ENCODE measurements around the gene MATK.

MATK gene

DNA sequence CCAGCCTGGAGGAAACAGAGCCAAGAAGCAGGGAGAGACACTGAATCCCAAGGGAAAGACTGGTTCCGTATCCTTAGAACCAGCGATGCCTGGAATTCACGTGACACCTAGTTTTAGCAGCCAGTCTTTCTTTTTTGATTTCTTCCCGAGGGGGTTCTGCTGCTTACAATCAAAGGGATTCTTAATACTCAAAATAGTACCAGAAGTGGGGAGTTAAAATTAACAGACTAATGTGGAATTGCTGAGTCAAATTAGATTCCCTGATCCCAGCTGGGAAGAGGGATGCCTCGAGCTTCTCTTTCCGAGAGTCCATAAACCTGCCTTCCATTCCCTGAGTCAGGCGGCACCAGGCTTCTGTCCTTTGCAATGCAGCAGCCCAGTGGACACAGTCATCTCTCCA is 4.8 kb upstream of the MATK start:
- FAIRE-seq (no peak), DNase-seq (ENCODE audit: low spot score) (no peak)

DNA sequence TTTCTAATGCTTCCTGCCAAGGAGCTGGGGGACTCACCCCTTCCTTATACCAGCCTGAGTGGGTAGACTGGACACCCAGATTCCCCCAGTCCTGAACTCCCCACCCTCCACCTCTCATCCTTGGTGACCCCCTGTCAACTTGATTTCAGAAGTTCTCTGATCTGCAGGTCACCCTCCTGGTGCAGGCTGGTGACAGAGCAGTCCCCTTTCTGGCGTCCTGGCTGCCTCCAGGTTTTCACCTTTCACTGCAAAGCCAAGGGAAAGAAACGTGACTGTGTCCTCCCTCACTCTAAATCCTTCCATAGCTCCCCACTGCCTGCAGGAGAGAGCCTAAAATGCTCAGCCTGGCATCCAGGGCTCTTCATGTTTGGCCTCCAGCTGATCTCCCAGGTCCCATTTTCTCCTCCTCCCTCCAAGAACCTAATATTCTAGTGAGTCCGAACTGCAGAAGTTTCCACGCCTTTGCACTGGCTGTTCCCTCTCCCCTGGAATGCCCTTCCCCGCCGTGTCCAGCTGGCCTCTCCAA is 4.1 kb upstream of the MATK start:
- FAIRE-seq (no peak), DNase-seq (ENCODE audit: low spot score) (no peak)

DNA sequence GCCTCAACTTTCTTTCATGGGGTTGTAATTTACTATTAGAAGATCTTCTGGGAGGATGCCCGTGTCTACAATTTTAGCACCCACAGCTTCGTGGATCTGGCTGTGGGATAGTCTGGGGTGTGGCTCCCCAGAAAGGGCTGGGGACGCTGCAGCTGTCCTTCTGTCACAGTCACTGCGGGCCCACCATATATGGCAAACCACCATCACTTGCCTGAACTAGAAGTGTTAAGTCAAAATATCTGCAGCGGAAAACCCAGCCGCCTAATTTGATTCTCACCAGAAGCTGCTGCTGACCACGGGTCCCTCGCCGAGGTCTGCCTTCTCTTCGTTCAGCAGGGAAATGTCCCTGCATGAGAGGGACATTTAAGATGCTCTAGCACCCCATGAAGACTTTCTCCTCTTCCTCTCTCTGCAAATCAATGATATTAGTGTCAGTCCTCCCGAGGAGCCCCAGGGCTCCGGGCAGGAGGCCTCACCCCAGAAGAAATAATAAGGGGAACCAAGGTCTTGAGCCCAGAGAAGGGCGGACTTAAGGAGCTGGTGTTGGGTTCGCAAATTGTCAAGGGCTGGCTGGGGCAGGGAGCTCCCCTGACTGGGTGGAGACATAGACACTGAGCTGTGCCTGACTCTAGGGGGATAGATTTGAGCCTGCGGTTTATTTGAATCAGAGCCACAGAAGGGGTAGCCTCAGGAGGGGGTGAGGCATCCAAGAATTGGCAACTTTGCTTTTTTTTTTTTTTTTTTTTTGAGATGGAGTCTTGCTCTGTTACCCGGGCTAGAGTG is 3.0 kb upstream of the MATK start:
- FAIRE-seq = no peak
- no peak for DNase-seq (ENCODE audit: low spot score)

DNA sequence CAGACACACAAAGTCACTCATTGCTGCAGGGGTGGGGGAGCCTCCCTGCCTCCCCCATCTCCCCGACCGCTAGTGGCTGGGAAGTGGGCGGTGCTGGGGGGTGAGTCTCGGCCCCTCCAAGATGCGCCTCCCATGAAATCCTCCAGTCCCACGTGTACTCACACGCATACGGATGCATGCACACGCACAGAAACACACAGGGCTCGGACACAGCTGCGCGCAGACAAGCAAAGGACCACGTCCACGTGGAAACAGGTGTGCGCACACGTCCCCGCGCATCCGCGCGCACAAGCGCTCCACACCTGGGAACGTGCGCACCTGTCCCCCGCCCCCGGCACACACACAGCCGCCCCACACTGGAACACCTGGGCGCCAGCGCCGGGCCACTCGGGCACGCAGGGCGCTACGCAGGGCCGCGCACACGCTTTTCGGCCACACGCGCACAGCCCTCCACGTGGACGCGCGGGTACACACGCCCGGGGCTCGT is 687 bp downstream of the MATK start:
- DNase-seq (ENCODE audit: low spot score) (no peak), FAIRE-seq (no peak)

DNA sequence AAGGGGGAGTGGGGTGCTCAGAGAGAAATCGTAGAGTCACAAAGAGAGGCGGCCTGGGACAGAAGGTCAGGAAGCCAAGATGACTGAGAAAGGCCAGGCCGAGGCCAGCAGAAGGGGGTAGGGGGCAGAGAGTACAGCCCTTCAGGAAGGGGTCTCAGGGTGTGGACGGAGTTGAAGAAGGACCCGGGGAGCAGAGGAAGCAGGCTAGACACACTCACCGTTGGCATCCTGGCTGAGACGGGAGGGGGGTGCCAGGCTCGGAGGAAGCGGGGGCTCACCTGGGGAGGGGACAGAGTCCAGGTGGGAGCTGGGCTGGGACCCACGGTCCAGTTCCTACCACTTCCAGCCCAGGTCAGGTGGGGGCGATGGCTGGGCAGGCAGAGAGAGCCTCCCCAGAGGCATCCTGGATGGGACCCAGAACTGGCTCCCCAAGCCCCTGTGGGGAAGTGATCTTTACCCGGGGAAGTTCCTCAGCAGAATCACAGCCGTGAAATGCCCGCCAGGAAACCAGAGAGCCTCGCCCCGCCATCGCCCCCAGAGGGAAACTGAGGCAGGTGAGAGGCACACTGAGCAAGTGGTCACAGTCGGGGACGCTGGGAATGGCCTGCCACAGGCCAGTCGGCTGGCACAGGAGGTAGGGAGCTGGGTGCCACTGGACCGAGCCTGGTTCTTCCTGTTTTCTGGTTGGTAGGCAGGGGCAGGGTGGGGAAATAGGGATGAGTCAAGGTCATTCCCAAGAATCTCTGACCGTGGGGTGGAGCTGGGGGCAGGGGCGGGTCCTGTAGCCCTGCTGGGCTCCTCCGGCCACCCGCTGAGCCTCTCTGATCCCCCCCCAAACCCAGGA is 1.4 kb downstream of the MATK start:
- no peak for FAIRE-seq
- no peak for DNase-seq (ENCODE audit: low spot score)

DNA sequence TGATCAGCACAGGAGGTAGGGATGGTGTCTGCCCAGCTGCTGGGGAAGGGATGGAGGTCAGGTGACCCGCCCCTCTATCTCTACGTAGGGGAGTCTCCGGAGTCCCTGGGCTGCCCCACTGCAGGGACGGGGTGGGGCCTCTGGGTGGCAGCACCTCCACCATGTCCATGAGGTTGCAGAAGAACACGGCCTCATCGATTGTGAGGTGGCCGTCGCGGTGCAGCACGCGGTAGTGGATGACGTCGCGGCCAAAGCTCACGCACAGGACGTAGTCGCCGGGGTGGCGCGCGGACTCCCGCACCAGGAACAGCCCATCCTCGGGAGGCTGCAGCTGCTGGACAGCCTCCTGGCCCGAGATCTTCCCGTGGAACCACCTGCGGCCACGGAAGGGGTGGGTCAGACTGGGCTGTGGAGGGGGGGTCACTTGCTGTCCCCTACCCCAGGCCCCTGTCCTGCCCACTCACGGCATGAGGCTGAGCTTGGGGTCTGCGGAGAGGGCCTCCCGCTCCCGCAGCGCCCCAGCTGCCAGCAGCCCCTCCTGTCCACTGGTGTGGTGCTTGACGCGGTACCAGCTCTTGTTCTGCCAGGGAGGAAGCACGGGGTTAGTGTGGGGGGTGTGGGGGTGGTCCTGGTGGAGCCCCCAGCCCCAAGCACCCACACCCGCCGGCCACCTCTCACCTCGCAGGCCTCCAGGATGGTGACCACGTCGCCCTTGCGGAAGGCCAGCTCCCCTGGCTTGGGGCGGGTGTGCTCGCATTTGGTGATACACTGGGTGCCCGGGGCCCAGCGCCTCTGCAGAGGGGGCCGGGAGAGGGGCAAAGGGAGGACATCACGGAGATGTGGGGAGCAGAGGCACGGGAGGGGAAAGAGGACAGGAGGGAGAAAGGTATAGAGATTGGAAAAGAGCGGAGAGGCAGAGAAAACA is 2.3 kb downstream of the MATK start:
- FAIRE-seq (no peak), DNase-seq (ENCODE audit: low spot score) (no peak)

DNA sequence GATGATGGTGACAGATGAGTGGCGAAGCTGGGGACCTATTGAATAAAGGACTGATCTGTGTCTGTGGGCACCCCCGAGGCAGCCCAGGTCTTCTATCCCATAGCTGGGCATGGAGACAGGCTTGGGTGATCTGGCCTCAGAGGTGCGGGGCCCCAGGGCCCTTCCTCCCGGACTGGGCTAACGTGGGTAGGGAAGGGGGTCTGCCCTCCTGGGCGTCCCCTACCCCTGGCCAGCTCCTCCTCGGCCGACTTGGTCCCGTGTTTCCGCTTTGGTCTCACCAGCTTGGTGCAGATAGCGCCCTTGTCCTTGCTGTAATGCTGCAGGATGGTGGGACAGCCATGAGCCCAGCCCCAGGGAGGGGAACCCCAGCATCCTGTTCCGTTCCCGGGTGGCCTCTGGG is 3.3 kb downstream of the MATK start:
- FAIRE-seq (no peak), DNase-seq (ENCODE audit: low spot score) (no peak)

DNA sequence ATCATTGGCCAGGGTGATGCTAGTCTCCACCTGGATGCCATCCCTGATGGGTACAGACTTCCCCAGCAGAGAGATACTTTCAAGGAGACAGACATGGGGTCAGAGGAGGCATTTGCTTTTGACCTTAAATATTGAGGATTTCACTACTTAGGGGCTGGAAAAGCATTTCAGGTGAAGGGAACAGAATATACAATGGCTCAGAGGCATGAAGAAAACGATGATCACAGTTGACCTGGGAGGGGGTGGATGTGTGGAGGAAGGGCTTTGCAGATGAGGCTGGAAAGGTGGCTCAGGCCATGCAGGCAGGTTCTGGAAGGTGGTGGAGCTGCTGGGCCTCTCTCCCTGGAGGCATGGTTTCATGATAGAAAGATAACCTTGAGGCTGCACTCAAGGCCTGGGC is 3.9 kb downstream of the MATK start:
- DNase-seq (ENCODE audit: low spot score) (no peak), FAIRE-seq (no peak)

DNA sequence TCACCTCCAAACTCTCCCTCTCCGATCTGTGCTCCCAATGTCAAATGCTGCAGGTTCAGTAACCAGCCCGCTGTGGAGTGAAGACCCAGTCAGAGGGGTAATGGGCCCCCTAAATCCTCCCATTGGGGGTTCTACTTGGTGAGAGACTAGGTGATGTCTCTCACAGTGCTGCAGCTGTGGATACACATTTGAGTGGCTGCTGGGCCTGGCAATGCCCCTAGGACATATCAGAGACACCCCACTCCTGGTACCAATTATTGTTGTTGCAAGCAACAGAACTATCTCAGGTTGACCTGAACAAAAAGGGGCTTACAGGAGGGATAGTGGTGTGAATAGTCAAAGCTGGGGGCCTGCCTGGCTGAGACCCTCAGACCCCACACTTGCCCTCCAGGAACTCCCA is 4.6 kb downstream of the MATK start:
- DNase-seq (ENCODE audit: low spot score) = no peak
- no peak for FAIRE-seq

DNA sequence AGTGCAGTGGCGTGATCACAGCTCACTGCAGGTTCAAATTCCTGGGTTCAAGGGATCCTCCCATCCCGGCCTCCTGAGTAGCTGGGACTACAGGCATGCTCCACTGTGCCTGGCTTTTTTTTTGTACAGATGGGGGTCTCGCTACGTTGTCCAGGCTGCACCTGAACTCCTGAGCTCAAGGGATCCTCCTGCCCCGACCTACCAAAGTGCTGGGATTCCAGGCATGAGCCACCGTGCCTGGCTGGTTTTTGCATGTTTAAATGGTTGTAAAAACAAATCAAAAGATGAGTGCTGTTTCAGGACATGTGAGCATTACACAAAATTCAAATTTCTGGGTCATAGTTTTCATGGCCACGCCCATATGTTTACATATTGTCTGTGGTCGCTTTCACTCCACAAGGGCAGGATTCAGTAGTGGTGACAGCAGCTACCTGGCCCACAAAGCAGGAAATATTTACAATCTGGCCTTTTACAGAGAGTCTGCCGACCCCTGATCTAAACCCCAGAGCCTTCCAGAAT is 5.3 kb downstream of the MATK start:
- DNase-seq (ENCODE audit: low spot score) (no peak), FAIRE-seq (no peak)

DNA sequence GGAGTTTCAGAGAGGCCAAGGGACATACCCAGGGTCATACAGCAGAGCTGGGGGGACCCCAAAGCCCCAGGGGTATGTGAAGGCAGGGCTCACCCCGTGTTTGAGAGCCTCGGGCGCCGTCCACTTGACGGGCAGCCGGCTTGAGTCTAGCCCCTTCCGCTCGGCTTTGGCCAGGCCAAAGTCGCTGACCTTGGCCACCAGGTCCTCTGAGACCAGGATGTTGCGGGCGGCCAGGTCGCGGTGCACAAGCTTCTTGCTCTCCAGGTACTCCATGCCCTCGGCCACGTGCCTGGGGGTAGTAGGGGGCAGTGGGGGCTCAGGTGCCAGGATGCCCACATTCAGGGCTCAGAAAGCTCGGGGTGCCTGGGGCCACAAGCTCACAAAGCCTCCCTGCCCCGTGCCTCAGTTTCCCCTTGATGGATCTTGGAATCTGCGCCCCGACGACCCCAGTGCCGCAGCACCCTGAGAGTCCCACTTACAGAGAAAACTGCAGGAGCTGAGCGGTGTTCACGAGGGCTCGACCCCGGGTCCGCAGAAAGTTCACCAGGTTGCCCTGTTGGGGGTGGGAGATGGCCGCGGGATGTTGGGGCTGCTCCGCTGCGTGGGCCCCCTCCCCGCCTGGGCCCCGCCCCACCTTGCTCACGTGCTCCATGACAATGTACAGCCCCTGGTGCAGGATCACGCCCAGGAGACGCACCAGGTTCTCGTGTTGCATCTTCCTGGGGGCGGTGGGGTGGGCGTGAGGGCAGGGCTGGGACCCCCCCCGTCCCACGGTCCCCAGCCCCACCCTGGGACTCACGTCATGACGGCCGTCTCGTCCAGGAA is 7.1 kb downstream of the MATK start:
- DNase-seq (ENCODE audit: low spot score) (no peak), FAIRE-seq (no peak)

DNA sequence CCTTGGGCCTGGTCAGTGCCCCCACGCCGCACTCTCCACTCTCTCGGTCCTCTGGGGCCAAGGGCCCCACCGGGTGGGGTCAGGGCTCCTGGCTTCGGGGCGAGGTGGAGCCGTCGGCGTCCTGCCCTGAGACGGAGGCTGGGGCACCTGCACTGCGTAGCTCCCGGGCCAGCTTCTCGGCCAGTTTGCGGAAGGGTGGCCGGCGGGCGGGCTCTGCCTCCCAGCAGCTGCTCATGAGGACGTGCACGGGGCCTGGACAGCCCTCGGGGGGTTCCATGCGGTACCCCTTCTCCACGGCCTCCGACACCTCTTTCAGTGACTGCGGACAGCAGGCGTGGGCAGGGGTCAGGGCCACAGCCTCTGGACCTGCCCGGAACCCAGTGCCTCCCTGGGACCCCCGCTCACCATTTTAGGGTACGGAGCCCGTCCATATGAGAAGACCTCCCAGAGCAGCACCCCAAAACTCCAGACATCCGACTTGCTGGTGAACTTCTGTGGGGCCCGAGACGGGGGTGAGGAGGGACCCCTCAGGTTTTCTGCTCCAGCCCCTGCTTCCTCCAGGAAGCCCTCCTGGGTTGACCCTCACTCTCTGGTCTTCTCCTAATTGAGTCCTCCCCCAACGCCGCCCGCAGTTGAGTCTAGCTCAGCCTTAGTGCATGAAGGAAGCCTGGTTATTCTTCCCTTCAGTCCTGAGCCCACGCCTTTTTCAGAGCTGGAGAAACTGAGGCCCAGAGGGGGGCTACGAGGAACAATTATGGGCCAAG is 7.9 kb downstream of the MATK start:
- FAIRE-seq = no peak
- DNase-seq (ENCODE audit: low spot score) = no peak

DNA sequence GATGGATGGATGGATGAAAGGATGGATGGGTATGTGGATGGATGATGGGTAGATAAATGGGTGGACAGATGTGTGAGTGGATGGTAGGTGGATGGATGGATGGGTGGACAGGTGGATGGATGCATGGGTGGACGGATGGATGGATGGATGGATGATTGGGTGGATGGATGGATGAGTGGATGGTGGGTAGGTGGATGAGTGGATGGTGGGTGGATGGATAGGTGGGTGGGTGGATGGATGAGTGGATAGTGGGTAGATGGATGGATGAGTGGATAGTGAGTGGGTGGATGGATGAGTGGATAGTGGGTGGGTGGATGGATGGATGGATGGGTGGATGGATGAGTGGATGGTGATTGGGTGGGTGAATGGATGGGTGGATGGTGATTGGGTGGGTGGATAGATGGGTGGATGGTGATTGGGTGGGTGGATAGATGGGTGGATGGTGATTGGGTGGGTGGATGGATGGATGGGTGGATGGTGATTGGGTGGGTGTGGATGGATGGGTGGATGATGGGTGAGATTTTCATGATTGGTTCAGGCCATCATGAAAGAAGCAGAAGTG is 9.6 kb downstream of the MATK start:
- DNase-seq (ENCODE audit: low spot score) (no peak), FAIRE-seq (no peak)

DNA sequence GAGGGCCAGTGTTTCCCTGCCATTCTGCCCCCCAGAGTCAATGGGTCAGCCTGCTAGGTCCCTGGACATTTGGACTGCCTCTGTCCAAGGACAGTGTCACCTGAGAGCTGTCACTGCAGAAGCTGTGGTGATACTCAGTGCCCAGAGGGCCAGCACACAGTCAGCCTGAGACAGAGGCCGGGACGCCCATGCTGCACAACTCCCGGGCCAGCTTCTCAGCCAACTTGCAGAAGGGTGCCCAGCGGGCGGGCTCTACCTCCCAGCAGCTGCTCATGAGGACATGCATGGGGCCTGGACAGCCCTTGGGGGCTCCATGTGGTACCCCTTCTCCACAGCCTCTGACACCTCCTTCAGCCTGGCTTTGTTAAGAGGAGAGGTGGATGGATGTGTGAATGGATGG is 10.3 kb downstream of the MATK start:
- DNase-seq (ENCODE audit: low spot score) (no peak), FAIRE-seq (no peak)

DNA sequence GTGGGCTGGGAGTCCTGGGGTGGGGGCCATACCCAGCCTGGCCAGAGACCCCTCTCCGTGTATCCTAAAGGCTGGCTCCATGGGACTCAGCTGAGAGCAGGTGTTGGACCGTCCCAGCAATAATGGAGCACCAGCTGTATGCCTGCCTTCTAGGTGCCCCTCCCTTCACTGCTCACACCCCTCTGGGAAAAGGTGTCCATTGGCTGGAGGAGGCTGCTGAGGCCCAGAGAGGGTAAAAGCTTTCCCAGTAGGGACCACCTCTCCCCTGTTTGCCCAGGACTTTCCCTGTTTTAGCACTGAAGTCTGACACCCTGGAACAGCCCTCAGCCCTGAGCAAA is 10.8 kb downstream of the MATK start:
- no peak for FAIRE-seq
- no peak for DNase-seq (ENCODE audit: low spot score)

DNA sequence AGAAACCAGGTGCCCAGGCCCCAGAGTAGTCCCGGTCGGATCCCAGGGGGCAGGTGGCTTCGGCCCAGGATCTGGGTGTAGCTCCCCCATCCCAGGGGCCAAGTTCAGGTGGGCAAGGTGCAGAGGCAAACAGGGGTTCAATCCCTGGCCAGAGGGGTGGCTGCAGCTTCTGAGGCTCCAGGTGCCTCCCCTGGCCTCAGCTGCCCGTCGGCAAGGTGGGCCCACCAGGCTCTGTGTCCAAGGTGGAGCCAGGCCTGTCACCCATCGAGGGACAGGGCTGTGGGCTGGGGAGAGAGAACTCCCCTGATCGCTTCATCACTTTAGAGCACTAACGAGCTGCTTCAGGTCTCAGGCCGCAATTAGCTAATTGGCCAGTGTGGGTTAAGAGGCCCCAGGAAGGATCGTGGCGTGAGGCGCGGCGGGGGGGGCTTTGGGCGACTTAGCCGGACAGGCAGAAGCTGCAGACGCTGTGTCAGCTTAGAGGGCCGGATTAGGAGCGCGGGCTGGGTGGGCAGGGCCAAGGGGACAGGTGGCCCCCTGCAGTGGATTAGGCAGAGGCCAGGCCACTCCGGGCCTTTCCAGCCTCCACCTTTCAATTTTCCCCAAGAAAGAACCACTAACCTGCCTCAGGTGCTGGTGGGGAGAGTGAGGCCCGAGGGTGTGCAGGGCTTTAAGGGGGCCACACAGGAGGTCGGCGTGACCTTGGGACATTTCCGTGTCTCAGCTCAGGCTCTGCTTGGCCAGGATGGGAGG is 11.4 kb downstream of the MATK start:
- no peak for FAIRE-seq

DNA sequence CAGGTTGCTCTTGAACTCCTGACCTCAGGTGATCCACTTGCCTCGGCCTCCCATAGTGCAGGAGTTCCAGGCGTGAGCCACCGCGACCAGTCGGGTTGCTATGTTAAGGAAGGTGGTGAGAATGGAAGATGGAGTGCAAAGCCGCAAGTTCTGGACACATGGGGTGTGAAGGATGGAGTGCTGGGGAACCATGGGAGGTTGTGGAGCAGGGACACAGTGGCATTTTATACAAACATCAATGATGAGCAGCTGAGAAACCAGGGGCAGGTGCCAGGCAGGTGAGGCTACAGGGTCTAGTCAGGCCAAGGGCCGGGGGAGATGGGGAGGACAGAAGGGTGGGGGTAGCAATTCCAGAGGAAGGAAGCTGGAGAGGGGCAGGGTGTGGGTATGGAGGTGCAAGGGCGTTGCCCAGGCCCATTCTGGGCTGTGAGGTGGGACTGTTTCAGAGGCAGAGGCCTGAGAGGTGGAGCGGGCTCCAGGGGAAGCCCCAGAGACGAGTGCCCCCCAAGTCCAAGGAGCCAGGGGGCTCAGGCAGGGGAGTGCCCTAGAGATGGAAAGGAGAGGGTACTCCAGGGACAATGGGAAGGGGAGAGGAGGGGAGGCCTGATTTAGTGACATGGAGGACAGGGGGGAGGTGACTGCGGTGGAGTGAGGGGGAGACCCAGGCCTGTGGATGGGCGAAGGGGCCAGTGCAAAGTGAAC is 12.2 kb downstream of the MATK start:
- no peak for FAIRE-seq
- DNase-seq (ENCODE audit: low spot score) = no peak

More for the DNA sequence above, 11.4 kb downstream of the MATK start:
- DNase-seq (ENCODE audit: low spot score) = no peak

DNA sequence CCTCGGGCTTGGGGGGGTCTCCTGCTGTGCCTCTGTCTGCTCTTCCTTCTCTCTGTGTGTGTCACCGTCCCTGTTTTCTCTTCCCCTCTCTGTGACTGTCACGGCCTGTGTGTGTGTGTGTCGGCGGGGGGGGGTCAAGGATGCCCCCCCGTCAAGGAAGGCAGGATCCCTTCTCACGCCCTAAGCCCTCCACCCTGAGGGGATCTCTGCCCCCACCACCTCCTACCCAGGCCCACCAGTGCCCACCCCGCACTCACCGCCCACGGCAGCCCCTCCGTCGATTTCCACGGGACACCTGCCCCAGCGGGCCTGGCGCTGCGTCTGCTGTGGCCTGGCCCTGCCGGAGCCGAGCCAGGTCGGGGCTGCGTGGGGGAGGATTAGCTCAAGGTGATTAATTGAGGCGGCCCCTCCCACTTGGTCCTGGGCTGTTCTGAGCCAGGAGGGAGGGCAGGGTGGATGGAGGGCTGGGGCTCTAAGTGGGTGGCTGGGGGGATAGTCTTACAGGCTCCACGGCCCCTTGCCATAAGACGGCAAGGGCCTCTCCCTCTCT is 14.2 kb downstream of the MATK start, which contains the start of gene RAX2:
Gene RAX2 (minus strand): TSS at position 323 of the 550 bp plus-strand sequence. CDS start 486 bp downstream, outside the sequence.
- no peak for FAIRE-seq
- no peak for DNase-seq (ENCODE audit: low spot score)

All from RCC 7860 (cell line).